MCF 10A (cell line): ENCODE data around the gene VPS11. TPM values are rescaled to one million over a fixed set of nuclear protein-coding genes. Genes with fewer than 3 reads are reported as not detected.

Experiments
- BruUV-seq: library from RNA; stranded (reverse); fragments of 400-500 nt; replicated peaks from 2 replicates; lab custom pipeline; 2021; lab: Mats Ljungman, UMichigan
- CTCF ChIA-PET: fragments of 300-600 bp; sonication (Branson Sonifier 250); formaldehyde crosslinking; extraction: SDS; loops from one replicate; lab custom pipeline; 2021; ENCODE audit warnings: antibody characterized with exemption, inconsistent platforms; lab: Yijun Ruan, JAX
- POLR2A ChIA-PET: fragments of 300-600, 350-650 bp; sonication (Branson Sonifier 250); formaldehyde crosslinking; extraction: SDS; loops from one replicate; lab custom pipeline; 2020; ENCODE audit warnings: antibody characterized with exemption, inconsistent platforms; lab: Yijun Ruan, JAX
- DNase-seq: peaks from one replicate; pipeline ENCODE4 v3.0.0-alpha.2; 2018; ENCODE audit not compliant: unreplicated experiment
- H3K27ac Mint-ChIP-seq: one replicate; pipeline ENCODE4 v1.8.0; 2022; ENCODE audit warnings: mild to moderate bottlenecking, low read depth, mixed read lengths; ENCODE audit not compliant: unreplicated experiment
- H3K27me3 Mint-ChIP-seq: one replicate; pipeline ENCODE4 v1.8.0; 2022; ENCODE audit warnings: mixed read lengths; ENCODE audit not compliant: insufficient read depth, unreplicated experiment
- H3K36me3 Mint-ChIP-seq: one replicate; pipeline ENCODE4 v1.8.0; 2022; ENCODE audit warnings: mild to moderate bottlenecking, moderate library complexity, mixed read lengths; ENCODE audit not compliant: insufficient read depth, unreplicated experiment
- H3K4me1 Mint-ChIP-seq: one replicate; pipeline ENCODE4 v1.8.0; 2022; ENCODE audit warnings: mixed read lengths; ENCODE audit not compliant: insufficient read depth, unreplicated experiment
- H3K4me3 Mint-ChIP-seq: one replicate; pipeline ENCODE4 v1.8.0; 2022; ENCODE audit warnings: mild to moderate bottlenecking, moderate library complexity, mixed read lengths; ENCODE audit not compliant: unreplicated experiment
- H3K9me3 Mint-ChIP-seq: one replicate; pipeline ENCODE4 v1.8.0; 2022; ENCODE audit warnings: mixed read lengths; ENCODE audit not compliant: unreplicated experiment
- intact Hi-C: fragments of 100-400 bp; cut with micrococcal nuclease; formaldehyde crosslinking; loops from 2 replicates; pipeline ENCODE4 v1.14.1; 2022
- total RNA-seq: library from RNA; stranded (reverse); gene quantifications from 2 replicates; pipeline ENCODE4 v1.2.3, GENCODE V29; 2022
- TF ChIP-seq, protein P1 (sequence below): fragments of 200-600 bp; IDR thresholded peaks from one replicate; pipeline ENCODE4 v1.8.0; 2022; ENCODE audit warnings: antibody characterized with exemption, mild to moderate bottlenecking; ENCODE audit not compliant: unreplicated experiment

Gene VPS11
- total RNA-seq, 1 experiment from 2014 or later = 16.2 TPM

DNA sequence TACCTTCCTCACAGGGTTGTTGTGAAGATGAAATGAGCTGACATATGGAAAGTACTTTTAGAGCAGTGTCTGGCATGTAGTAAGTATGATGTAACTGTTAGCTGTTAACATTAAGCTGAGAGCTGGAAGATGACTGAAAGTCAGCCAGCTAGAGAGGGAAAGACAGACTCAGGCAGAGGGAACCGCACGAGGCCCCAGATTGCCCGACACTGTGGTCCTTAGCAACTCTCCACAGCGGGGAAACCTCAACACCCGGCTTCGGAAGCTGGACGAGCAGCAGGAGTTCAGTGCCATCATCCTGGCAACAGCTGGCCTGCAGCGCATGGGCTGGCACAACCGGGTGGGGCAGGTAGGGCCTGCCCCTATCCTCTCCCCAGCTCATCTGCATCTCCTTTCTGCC is 23.6 kb downstream of the VPS11 start:
- H3K4me1 Mint-ChIP-seq = peaks cover 21% of the 10 kb centered on the region
- H3K27me3 Mint-ChIP-seq = no peaks in the 10 kb centered on the region
- BruUV-seq = no TSS peak
- ChIA-PET POLR2A (interaction anchor here (0.6 to 5.5 kb wide), 5 partner anchors 11 to 98 kb away, joined by 3 to 41 read pairs (median 3); partner anchors contain the start of genes C2CD2L, DPAGT1 and VPS11), CTCF (interaction anchor here (0.6 to 1.2 kb wide), 2 partner anchors 115 to 349 kb away, joined by 4 read pairs; partner anchors contain the start of gene CBL)
- H3K9me3 Mint-ChIP-seq = no peaks in the 10 kb centered on the region
- H3K4me3 Mint-ChIP-seq = no peak overlapping the region
- H3K36me3 Mint-ChIP-seq = peaks cover 20% of the 10 kb centered on the region
- intact Hi-C loops = no loop called here
- TF ChIP-seq, protein P1, sequence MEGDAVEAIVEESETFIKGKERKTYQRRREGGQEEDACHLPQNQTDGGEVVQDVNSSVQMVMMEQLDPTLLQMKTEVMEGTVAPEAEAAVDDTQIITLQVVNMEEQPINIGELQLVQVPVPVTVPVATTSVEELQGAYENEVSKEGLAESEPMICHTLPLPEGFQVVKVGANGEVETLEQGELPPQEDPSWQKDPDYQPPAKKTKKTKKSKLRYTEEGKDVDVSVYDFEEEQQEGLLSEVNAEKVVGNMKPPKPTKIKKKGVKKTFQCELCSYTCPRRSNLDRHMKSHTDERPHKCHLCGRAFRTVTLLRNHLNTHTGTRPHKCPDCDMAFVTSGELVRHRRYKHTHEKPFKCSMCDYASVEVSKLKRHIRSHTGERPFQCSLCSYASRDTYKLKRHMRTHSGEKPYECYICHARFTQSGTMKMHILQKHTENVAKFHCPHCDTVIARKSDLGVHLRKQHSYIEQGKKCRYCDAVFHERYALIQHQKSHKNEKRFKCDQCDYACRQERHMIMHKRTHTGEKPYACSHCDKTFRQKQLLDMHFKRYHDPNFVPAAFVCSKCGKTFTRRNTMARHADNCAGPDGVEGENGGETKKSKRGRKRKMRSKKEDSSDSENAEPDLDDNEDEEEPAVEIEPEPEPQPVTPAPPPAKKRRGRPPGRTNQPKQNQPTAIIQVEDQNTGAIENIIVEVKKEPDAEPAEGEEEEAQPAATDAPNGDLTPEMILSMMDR = no peak
- no peak for DNase-seq
- no peak overlapping the region for H3K27ac Mint-ChIP-seq

DNA sequence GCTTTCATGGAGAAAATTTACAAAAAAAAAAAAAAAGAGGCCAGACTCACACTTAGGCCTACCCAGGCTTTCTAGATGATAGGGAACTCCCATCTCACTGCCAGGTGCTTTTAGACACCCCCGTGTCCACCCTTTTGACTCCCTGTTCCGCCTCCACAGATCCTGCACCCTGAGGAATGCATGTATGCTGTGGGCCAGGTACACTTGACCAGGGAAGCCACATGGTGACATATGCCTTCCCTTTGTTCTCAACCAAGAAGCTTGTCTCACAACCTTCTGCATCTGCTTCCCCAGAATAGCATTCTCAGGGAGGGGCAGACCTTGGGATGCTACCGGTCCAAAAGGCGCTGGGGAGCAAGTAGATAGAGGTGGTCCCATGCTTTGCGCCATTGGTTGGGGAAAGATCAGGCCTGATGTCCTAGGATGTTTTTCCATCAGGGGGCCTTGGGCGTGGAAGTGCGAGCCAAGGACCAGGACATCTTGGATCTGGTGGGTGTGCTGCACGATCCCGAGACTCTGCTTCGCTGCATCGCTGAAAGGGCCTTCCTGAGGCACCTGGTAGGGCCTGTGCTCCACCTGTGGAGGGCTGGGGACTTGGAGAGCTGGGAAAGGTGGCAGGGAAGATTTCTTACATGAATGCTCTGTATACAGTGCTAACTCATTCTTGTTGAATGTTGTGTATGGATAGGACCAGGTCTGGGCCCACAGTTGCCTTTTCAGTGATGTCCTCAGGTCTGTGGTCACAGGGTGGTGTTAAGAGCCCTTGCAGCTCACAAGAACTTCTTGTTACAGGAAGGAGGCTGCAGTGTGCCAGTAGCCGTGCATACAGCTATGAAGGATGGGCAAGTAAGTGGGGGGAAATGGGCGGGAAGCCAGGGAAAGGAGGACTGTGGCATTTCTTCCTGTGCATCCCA is 24.6 kb downstream of the VPS11 start:
- Mint-ChIP-seq H3K9me3 (no peaks in the 10 kb centered on the region), H3K27ac (peak overlapping the region; percentile 89), H3K4me1 (peaks cover 21% of the 10 kb centered on the region), H3K4me3 (no peak overlapping the region), H3K27me3 (no peaks in the 10 kb centered on the region), H3K36me3 (peaks cover 29% of the 10 kb centered on the region)
- ChIA-PET CTCF (interaction anchor here (0.6 to 2.0 kb wide), 5 partner anchors 10 to 232 kb away, joined by 3 to 4 read pairs (median 4); partner anchors contain the start of genes CBL and DPAGT1), POLR2A (interaction anchor here (1.2 to 5.5 kb wide), 5 partner anchors 7 to 73 kb away, joined by 3 to 59 read pairs (median 29); partner anchors contain the start of genes C2CD2L, HINFP, HMBS and RPS25)
- no TSS peak for BruUV-seq
- intact Hi-C loops = no loop called here
- no peak for DNase-seq
- TF ChIP-seq, protein P1 = no peak

DNA sequence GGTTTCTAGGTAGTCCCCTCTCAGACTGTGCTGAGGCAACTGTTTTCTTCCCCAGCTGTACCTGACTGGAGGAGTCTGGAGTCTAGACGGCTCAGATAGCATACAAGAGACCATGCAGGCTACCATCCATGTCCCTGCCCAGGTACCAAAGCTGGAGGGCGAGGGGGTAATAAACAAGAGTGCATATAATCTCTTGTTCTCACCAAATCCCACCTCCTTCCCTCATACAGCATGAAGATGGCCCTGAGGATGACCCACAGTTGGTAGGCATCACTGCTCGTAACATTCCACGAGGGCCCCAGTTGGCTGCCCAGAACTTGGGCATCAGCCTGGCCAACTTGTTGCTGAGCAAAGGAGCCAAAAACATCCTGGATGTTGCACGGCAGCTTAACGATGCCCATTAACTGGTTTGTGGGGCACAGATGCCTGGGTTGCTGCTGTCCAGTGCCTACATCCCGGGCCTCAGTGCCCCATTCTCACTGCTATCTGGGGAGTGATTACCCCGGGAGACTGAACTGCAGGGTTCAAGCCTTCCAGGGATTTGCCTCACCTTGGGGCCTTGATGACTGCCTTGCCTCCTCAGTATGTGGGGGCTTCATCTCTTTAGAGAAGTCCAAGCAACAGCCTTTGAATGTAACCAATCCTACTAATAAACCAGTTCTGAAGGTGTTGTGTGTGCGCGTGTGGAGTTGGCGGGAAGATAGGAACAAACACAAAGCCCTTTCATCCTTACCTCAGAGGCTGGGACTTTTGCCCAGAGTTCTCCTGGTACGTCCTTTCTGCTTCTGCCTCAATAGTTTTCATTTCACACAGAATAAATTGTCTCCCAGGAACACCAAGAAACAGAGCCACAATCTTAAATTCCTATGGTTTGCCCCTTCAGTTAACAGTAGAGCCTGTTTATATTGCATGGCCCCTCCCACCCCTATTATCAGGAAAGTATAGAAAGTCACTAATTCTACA is 25.5 kb downstream of the VPS11 start:
- peaks cover 15% of the 10 kb centered on the region for H3K4me1 Mint-ChIP-seq
- H3K9me3 Mint-ChIP-seq = no peaks in the 10 kb centered on the region
- H3K27me3 Mint-ChIP-seq = no peaks in the 10 kb centered on the region
- TF ChIP-seq, protein P1 = no peak
- H3K27ac Mint-ChIP-seq = peak overlapping the region; percentile 89
- BruUV-seq = TSS peak; percentile 69
- intact Hi-C loops = no loop called here
- peak overlapping the region; percentile 89 for H3K4me3 Mint-ChIP-seq
- no peak for DNase-seq
- H3K36me3 Mint-ChIP-seq = peaks cover 38% of the 10 kb centered on the region
- POLR2A ChIA-PET = interaction anchor here (0.5 to 5.5 kb wide), 13 partner anchors 8 to 177 kb away, joined by 3 to 59 read pairs (median 6); partner anchors contain the start of genes ABCG4, C2CD2L, CBL and DPAGT1
- CTCF ChIA-PET = interaction anchor here (0.6 to 3.3 kb wide), 8 partner anchors 8 to 269 kb away, joined by 3 to 19 read pairs (median 4); partner anchors contain the start of genes C2CD2L and HMBS
